ENCODE results near the gene GABRB3. TPM values are rescaled to one million over a fixed set of nuclear protein-coding genes. Genes with fewer than 3 reads are reported as not detected.

The GABRB3 gene
- total and polyA plus RNA-seq, 2 of the 8 experiments (the other 6 are each of a cell fraction or from before 2014, with no cell fraction given), result 98.8 to 163 TPM

GRCh38 chr15:26771578-26772153 lies 1.2 kb downstream of the GABRB3 start:
- no peak overlapping the region for H2BK120ac ChIP-seq (replicated peaks; ENCODE audit: low read depth, low read length)
- H3K4ac ChIP-seq (replicated peaks; ENCODE audit: insufficient read length, low read depth, low read length), result no peak overlapping the region
- ChIA-PET CTCF (ENCODE audit: partially characterized antibody) (no interaction called here), POLR2A (ENCODE audit: partially characterized antibody) (interaction anchor here (1.2 kb wide), 1 partner anchor 106 kb away, joined by 3 read pairs; no protein-coding TSS in a partner anchor)
- H2BK12ac ChIP-seq (ENCODE audit: low read depth, low read length), result no peak overlapping the region
- H4K20me1 ChIP-seq (replicated peaks in 1 of 2; ENCODE audit: control insufficient read depth in 1 of 2, insufficient read depth in 2 of 2, low read length in 2 of 2), result peaks cover 0 to 5% of the 10 kb centered on the region in 2 experiments
- no peak overlapping the region for H2AK5ac ChIP-seq (ENCODE audit: low read depth, low read length)
- no peaks in the 10 kb centered on the region for H3K79me1 ChIP-seq (ENCODE audit: low read depth, low read length)
- no peak overlapping the region for H3K56ac ChIP-seq (replicated peaks; ENCODE audit: insufficient read length, low read depth, low read length)
- H3K9ac ChIP-seq (replicated peaks in 1 of 4; ENCODE audit: extremely low read depth in 1 of 4, low read depth in 3 of 4, low read length in 3 of 4), result peak overlapping the region in 2 of 4 experiments; percentile 50 to 64; a peak in 3 of 7 replicates
- peaks cover 0 to 8% (median 0%) of the 10 kb centered on the region in 4 experiments; a peak in 1 of 8 replicates for H3K36me3 ChIP-seq (ENCODE audit: control insufficient read depth in 2 of 4, insufficient read depth in 4 of 4, low read length in 3 of 4)
- H3K4me2 ChIP-seq (ENCODE audit: insufficient read depth in 1 of 2, low read depth in 2 of 2, low read length in 2 of 2), result peak overlapping the region; percentile 87 to 97
- H2BK15ac ChIP-seq (ENCODE audit: low read length), result no peak overlapping the region
- H2BK20ac ChIP-seq (ENCODE audit: low read length), result no peak overlapping the region
- DNase-seq (ENCODE audit: low read depth in 1 of 2, low spot score in 2 of 2), result peak in 1 of 2 experiments; percentile 93
- peak overlapping the region; percentile 32; the same call in 1 of the 2 replicates for H2BK5ac ChIP-seq (ENCODE audit: low read depth, low read length)
- H3K4me3 ChIP-seq (ENCODE audit: extremely low read depth in 1 of 4, insufficient read depth in 2 of 4, low read depth in 3 of 4, low read length in 4 of 4), result peak overlapping the region; percentile 68 to 74 (median 72)
- H4K8ac ChIP-seq (ENCODE audit: extremely low read depth, insufficient read depth, low read length), result no peak overlapping the region; the same call in none of the 2 replicates
- H4K91ac ChIP-seq (replicated peaks; ENCODE audit: insufficient read length, low read length), result no peak overlapping the region
- no peak overlapping the region for H3K23ac ChIP-seq (ENCODE audit: insufficient read length)
- H3K27me3 ChIP-seq (replicated peaks in 1 of 4; ENCODE audit: control insufficient read depth in 3 of 4, extremely low read depth in 1 of 4, insufficient read depth in 3 of 4, low read length in 3 of 4), result no peaks in the 10 kb centered on the region
- peaks cover 7 to 31% (median 18%) of the 10 kb centered on the region in 4 experiments for H3K4me1 ChIP-seq (replicated peaks in 1 of 4; ENCODE audit: control insufficient read depth in 3 of 4, insufficient read depth in 4 of 4, low read length in 3 of 4)
- 2% methylated on average over 28 of the region's 32 CpGs; no CpG with 5 or more reads in 1 of the 2 experiments for WGBS, 2 experiments (ENCODE audit: extremely low coverage in 1 of 2, insufficient coverage in 1 of 2, insufficient read length in 1 of 2, insufficient replicate concordance in 2 of 2, low coverage in 1 of 2, low lambda C conversion rate in 2 of 2, missing lambda C conversion rate in 1 of 2)
- no peak overlapping the region for H3K14ac ChIP-seq (ENCODE audit: insufficient read length)
- peaks cover 13% of the 10 kb centered on the region for H3K23me2 ChIP-seq (ENCODE audit: low read depth, low read length)
- no peaks in the 10 kb centered on the region for H3K9me3 ChIP-seq (ENCODE audit: insufficient read depth in 2 of 2, low read depth in 1 of 2, low read length in 1 of 2)
- FAIRE-seq, result peak; percentile 81
- H3K18ac ChIP-seq (ENCODE audit: extremely low read depth, low read length), result no peak overlapping the region
- H2AFZ ChIP-seq (ENCODE audit: low read length), result no peak overlapping the region
- H4K5ac ChIP-seq (ENCODE audit: insufficient read length, low read depth, low read length), result no peak overlapping the region
- peaks cover 0 to 41% of the 10 kb centered on the region in 2 experiments; a peak in 2 of 4 replicates for H3K79me2 ChIP-seq (ENCODE audit: control insufficient read depth in 1 of 2, insufficient read depth in 2 of 2, low read length in 2 of 2)
- no peak overlapping the region for H3K27ac ChIP-seq (ENCODE audit: low read depth, low read length)
- TF ChIP-seq SIN3A (conservative IDR thresholded peaks at IDR 0.05 in 1 of 2, IDR thresholded peaks at IDR 0.05 in 1 of 2; ENCODE audit: low read depth in 1 of 2, low read length in 2 of 2) (peak; percentile 98 to 99), CTBP2 (IDR thresholded peaks at IDR 0.05; ENCODE audit: borderline replicate concordance, insufficient read depth, insufficient read length, low read length) (no peak)
- TF ChIP-seq, protein P1, sequence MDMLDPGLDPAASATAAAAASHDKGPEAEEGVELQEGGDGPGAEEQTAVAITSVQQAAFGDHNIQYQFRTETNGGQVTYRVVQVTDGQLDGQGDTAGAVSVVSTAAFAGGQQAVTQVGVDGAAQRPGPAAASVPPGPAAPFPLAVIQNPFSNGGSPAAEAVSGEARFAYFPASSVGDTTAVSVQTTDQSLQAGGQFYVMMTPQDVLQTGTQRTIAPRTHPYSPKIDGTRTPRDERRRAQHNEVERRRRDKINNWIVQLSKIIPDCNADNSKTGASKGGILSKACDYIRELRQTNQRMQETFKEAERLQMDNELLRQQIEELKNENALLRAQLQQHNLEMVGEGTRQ (IDR thresholded peaks at IDR 0.05; ENCODE audit: low read length), result no peak

All from H1 (cell line).